ENCODE results near the gene KDM5A. TPM values are rescaled to one million over a fixed set of nuclear protein-coding genes. Genes with fewer than 3 reads are reported as not detected.

The KDM5A gene
- total RNA-seq, 2 experiments from 2014 or later, result 39.6 to 88.8 TPM

- BruUV-seq (replicated peaks), result no TSS peak
- POLR2A ChIA-PET, result no interaction called here
- no peaks in the 10 kb centered on the region for H3K79me2 ChIP-seq (ENCODE audit: insufficient read depth, low read depth, low read length)
- H3K9me3 ChIP-seq (ENCODE audit: low read length), result no peaks in the 10 kb centered on the region
- CTCF ChIA-PET (ENCODE audit: unreplicated experiment), result no interaction called here
- H3K4me2 ChIP-seq (ENCODE audit: low read length), result no peak overlapping the region
- H3K36me3 ChIP-seq (ENCODE audit: insufficient read depth, low read length), result no peaks in the 10 kb centered on the region
- no peaks in the 10 kb centered on the region for H3K9me2 ChIP-seq (ENCODE audit: insufficient read depth, low read length)
- no peaks in the 10 kb centered on the region for H3K4me1 ChIP-seq (ENCODE audit: insufficient read depth, low read length, poor library complexity, severe bottlenecking)
- no peak overlapping the region for H3K4me3 ChIP-seq (ENCODE audit: low read depth, low read length, poor library complexity, severe bottlenecking)
- TF ChIP-seq EZH2phosphoT487 (IDR thresholded peaks at IDR 0.05; ENCODE audit: borderline replicate concordance, low read depth, low read length) (no peak), CTCF (conservative IDR thresholded peaks at IDR 0.05; ENCODE audit: low read length) (no peak)
- no peak overlapping the region for H2AFZ ChIP-seq (ENCODE audit: low read length)
- no peaks in the 10 kb centered on the region for H4K20me1 ChIP-seq (ENCODE audit: insufficient read depth, low read length)
- intact Hi-C loops (cut with micrococcal nuclease; ENCODE audit: unreplicated experiment), result no loop called here
- no peak for DNase-seq (ENCODE audit: low spot score)
- H3K27ac ChIP-seq (ENCODE audit: low read depth, low read length, poor library complexity, severe bottlenecking), result no peak overlapping the region
Measured at GRCh38 chr12:271161-271560, 118.0 kb downstream of the KDM5A start.

DNA sequence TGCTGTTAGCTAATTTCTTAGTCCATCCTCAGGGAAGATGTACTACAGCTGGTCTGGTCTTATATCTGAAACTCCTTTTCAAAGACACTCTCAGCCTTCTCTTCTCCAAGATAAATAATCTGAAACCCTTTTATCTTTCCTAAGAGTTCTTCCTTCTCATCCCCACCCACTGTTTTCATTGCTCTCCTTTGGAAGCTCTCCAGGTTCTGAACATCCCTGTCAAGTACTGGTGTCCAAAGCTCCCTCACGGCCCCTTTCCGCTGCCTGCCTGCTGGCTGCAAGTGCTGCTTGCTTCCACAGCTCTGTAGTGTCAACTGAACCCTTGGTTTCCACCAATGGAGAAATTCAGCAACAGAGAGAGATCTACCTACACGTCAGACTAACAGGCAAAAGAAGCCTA is 119.9 kb downstream of the KDM5A start:
- CTCF ChIA-PET (ENCODE audit: unreplicated experiment), result no interaction called here
- Histone ChIP-seq H3K27ac (ENCODE audit: low read depth, low read length, poor library complexity, severe bottlenecking) (no peak overlapping the region), H3K79me2 (ENCODE audit: insufficient read depth, low read depth, low read length) (no peaks in the 10 kb centered on the region), H3K9me3 (ENCODE audit: low read length) (no peaks in the 10 kb centered on the region), H3K4me2 (ENCODE audit: low read length) (no peak overlapping the region), H3K36me3 (ENCODE audit: insufficient read depth, low read length) (no peaks in the 10 kb centered on the region), H3K4me3 (ENCODE audit: low read depth, low read length, poor library complexity, severe bottlenecking) (no peak overlapping the region), H3K9me2 (ENCODE audit: insufficient read depth, low read length) (no peaks in the 10 kb centered on the region), H4K20me1 (ENCODE audit: insufficient read depth, low read length) (no peaks in the 10 kb centered on the region), H3K4me1 (ENCODE audit: insufficient read depth, low read length, poor library complexity, severe bottlenecking) (no peaks in the 10 kb centered on the region), H2AFZ (ENCODE audit: low read length) (no peak overlapping the region)
- TF ChIP-seq EZH2phosphoT487 (IDR thresholded peaks at IDR 0.05; ENCODE audit: borderline replicate concordance, low read depth, low read length), result no peak
- TF ChIP-seq CTCF (conservative IDR thresholded peaks at IDR 0.05; ENCODE audit: low read length), result no peak
- intact Hi-C loops (cut with micrococcal nuclease; ENCODE audit: unreplicated experiment), result no loop called here
- no peak for DNase-seq (ENCODE audit: low spot score)
- POLR2A ChIA-PET, result no interaction called here
- no TSS peak for BruUV-seq (replicated peaks)

- Histone ChIP-seq H3K36me3 (ENCODE audit: insufficient read depth, low read length) (no peaks in the 10 kb centered on the region), H3K4me3 (ENCODE audit: low read depth, low read length, poor library complexity, severe bottlenecking) (no peak overlapping the region), H4K20me1 (ENCODE audit: insufficient read depth, low read length) (no peaks in the 10 kb centered on the region), H2AFZ (ENCODE audit: low read length) (no peak overlapping the region), H3K79me2 (ENCODE audit: insufficient read depth, low read depth, low read length) (no peaks in the 10 kb centered on the region), H3K4me2 (ENCODE audit: low read length) (no peak overlapping the region), H3K9me3 (ENCODE audit: low read length) (no peaks in the 10 kb centered on the region), H3K9me2 (ENCODE audit: insufficient read depth, low read length) (no peaks in the 10 kb centered on the region), H3K4me1 (ENCODE audit: insufficient read depth, low read length, poor library complexity, severe bottlenecking) (no peaks in the 10 kb centered on the region), H3K27ac (ENCODE audit: low read depth, low read length, poor library complexity, severe bottlenecking) (no peak overlapping the region)
- intact Hi-C loops (cut with micrococcal nuclease; ENCODE audit: unreplicated experiment), result no loop called here
- POLR2A ChIA-PET, result no interaction called here
- no TSS peak for BruUV-seq (replicated peaks)
- CTCF ChIA-PET (ENCODE audit: unreplicated experiment), result no interaction called here
- DNase-seq (ENCODE audit: low spot score), result no peak
- no peak for TF ChIP-seq EZH2phosphoT487 (IDR thresholded peaks at IDR 0.05; ENCODE audit: borderline replicate concordance, low read depth, low read length)
Measured at GRCh38 chr12:268483-268840, 120.7 kb downstream of the KDM5A start.
